Suprapubic skin (tissue), 4 donors: ENCODE data around the gene HES2.

Source experiments
- CTCF ChIP-seq, 2 donors: fragments of 200-600 bp in 1 of 2; fragments of 450-650 bp in 1 of 2; sonication (generic) in 1 of 2; IDR thresholded peaks; one replicate each; pipeline ENCODE4 v1.5.1; 2016 to 2019; ENCODE audit warnings: antibody characterized with exemption in 2 of 2, mild to moderate bottlenecking in 1 of 2, moderate library complexity in 1 of 2
- EP300 ChIP-seq: sonication (generic); formaldehyde crosslinking; IDR thresholded peaks from one replicate; pipeline ENCODE4 v1.6.1; 2017; ENCODE audit warnings: antibody characterized with exemption
- POLR2A ChIP-seq, 2 donors: fragments of 450-650 bp; IDR thresholded peaks; one replicate each; pipeline ENCODE4 v1.6.1; 2017; ENCODE audit warnings: antibody characterized with exemption in 2 of 2, mild to moderate bottlenecking in 2 of 2, moderate library complexity in 2 of 2
- POLR2AphosphoS5 ChIP-seq, 3 donors: sonication (generic); formaldehyde crosslinking; IDR thresholded peaks; one replicate each; pipeline ENCODE4 v1.6.1; 2017; ENCODE audit warnings: antibody characterized with exemption in 3 of 3

- TF ChIP-seq CTCF (IDR thresholded peaks at IDR 0.05): no peak
- TF ChIP-seq POLR2AphosphoS5 (IDR thresholded peaks at IDR 0.05): no peak
- TF ChIP-seq EP300: no peak
- no peak for TF ChIP-seq POLR2A (IDR thresholded peaks at IDR 0.05)
Observed at GRCh38 chr1:6427441-6428390, 8.0 kb upstream of the HES2 start.
